Activated CD8-positive, alpha-beta T cell treated with anti-CD3 and anti-CD28 coated beads, Interleukin-2, amount 10 ng/mL, durations not matched to agents 7 days and 5 days (primary cell): ENCODE data around the gene RTN4R. TPM values are rescaled to one million over a fixed set of nuclear protein-coding genes. Genes with fewer than 3 reads are reported as not detected.

Source experiments
- ATAC-seq: fragments of 150-1000 bp; cut with Tn5 transposase; one replicate; pipeline ENCODE4 v1.10.0; 2021; ENCODE audit warnings: moderate library complexity
- CTCF ChIA-PET: fragments of 350-600 bp; sonication (Branson Sonifier 250); formaldehyde crosslinking; loops from one replicate; lab custom pipeline; 2021; ENCODE audit warnings: antibody characterized with exemption; lab: Charles Lee
- POLR2A ChIA-PET: fragments of 350-600 bp; sonication (Branson Sonifier 250); formaldehyde crosslinking; loops from one replicate; lab custom pipeline; 2021; ENCODE audit warnings: antibody characterized with exemption; lab: Charles Lee
- DNase-seq: peaks from one replicate; pipeline ENCODE4 v3.0.0-alpha.2; 2020
- H3K27ac Mint-ChIP-seq: one replicate; pipeline ENCODE4 v1.8.0; 2021; ENCODE audit warnings: mild to moderate bottlenecking, mixed read lengths
- H3K27me3 Mint-ChIP-seq: one replicate; pipeline ENCODE4 v1.8.0; 2021; ENCODE audit warnings: low read depth, mixed read lengths
- H3K36me3 Mint-ChIP-seq: one replicate; pipeline ENCODE4 v1.8.0; 2021; ENCODE audit warnings: low read depth, mixed read lengths
- H3K4me1 Mint-ChIP-seq: one replicate; pipeline ENCODE4 v1.8.0; 2021; ENCODE audit warnings: low read depth, mixed read lengths
- H3K4me3 Mint-ChIP-seq: one replicate; pipeline ENCODE4 v1.8.0; 2021; ENCODE audit warnings: mild to moderate bottlenecking, mixed read lengths
- H3K9me3 Mint-ChIP-seq: one replicate; pipeline ENCODE4 v1.8.0; 2022; ENCODE audit warnings: mixed read lengths; ENCODE audit not compliant: insufficient read depth
- total RNA-seq, 2 experiments: library from RNA; stranded (reverse); gene quantifications; one replicate each; pipeline ENCODE4 v1.2.3, GENCODE V29; 2021

RTN4R gene
- total RNA-seq, 2 experiments from 2014 or later = 3.7 to 3.8 TPM

DNA sequence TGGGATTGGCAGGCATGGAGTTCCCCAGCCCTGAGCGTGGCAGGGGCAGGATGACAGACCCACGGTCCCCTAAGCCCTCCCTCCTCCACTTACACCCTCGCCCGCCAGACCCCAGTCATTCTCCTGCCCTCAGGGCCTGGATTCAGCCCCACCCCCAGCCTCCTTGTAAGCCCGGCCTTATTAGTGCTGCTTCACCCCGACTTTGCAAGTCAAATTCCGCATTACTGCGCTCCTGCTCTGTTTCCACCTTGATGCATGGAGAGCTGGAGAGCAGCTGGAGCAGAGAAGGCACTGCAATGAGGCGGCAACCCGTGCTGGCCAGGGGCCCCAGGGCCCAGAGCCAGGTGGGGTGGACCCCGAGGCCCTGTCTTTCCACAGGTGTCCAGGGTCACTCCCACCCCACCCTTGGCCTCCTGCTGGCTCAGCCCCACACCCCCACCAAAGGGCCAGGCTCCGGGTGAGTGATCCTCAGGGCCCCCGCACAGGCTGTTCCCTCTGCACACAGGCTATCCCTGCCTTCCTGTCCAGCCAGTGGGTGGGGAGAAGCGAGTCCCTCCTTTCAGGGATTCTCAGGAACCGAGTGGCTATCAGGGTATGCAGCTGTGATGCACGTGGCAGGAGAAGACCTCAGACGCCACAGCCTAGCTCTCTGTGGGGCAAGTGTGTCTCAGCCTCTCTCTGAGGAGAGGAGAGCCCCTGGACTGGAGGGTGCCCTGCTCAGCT lies 36.4 kb downstream of the RTN4R start:
- CTCF ChIA-PET = no interaction called here

GRCh38 chr22:20230777-20231420 lies 37.2 kb downstream of the RTN4R start:
- no peaks in the 10 kb centered on the region for H3K9me3 Mint-ChIP-seq
- H3K27me3 Mint-ChIP-seq = no peaks in the 10 kb centered on the region
- POLR2A ChIA-PET = no interaction called here
- ATAC-seq = no peak
- H3K4me3 Mint-ChIP-seq = no peak overlapping the region
- no peaks in the 10 kb centered on the region for H3K4me1 Mint-ChIP-seq
- no peak overlapping the region for H3K27ac Mint-ChIP-seq
- DNase-seq = no peak
- CTCF ChIA-PET = no interaction called here
- H3K36me3 Mint-ChIP-seq = no peaks in the 10 kb centered on the region

More for the DNA sequence above, 36.4 kb downstream of the RTN4R start:
- no peaks in the 10 kb centered on the region for H3K9me3 Mint-ChIP-seq
- ATAC-seq = no peak
- DNase-seq = no peak
- H3K27ac Mint-ChIP-seq = no peak overlapping the region
- H3K27me3 Mint-ChIP-seq = no peaks in the 10 kb centered on the region
- no peak overlapping the region for H3K4me3 Mint-ChIP-seq
- H3K4me1 Mint-ChIP-seq = peaks cover under 1% of the 10 kb centered on the region
- no peaks in the 10 kb centered on the region for H3K36me3 Mint-ChIP-seq
- POLR2A ChIA-PET = no interaction called here

GRCh38 chr22:20229916-20230775 lies 38.0 kb downstream of the RTN4R start:
- Mint-ChIP-seq H3K36me3 (no peaks in the 10 kb centered on the region), H3K4me3 (no peak overlapping the region), H3K27ac (no peak overlapping the region), H3K9me3 (no peaks in the 10 kb centered on the region), H3K27me3 (no peaks in the 10 kb centered on the region), H3K4me1 (no peaks in the 10 kb centered on the region)
- DNase-seq (no peak), ATAC-seq (no peak)
- CTCF ChIA-PET = no interaction called here
- POLR2A ChIA-PET = no interaction called here

DNA sequence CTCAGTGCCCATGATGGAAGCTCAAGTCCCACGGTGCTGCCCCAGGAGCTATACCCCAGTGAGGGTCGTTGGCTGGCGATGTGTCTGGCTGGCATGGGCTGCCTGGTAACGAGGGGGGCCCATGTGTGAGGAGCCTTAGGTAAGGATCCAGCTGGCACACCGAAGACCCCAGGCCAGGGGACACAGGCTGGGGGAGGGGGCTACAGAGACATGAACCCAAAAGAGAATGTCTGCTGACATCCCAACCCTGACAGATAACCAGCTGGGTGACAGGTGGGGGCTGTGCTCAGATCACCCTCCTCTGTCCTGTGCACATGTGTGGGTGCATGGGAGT lies 39.2 kb downstream of the RTN4R start:
- ATAC-seq (no peak), DNase-seq (no peak)
- no peaks in the 10 kb centered on the region for H3K36me3 Mint-ChIP-seq
- no peaks in the 10 kb centered on the region for H3K27me3 Mint-ChIP-seq
- H3K9me3 Mint-ChIP-seq = no peaks in the 10 kb centered on the region
- ChIA-PET CTCF (no interaction called here), POLR2A (no interaction called here)
- no peak overlapping the region for H3K4me3 Mint-ChIP-seq
- H3K4me1 Mint-ChIP-seq = no peaks in the 10 kb centered on the region
- H3K27ac Mint-ChIP-seq = no peak overlapping the region

DNA sequence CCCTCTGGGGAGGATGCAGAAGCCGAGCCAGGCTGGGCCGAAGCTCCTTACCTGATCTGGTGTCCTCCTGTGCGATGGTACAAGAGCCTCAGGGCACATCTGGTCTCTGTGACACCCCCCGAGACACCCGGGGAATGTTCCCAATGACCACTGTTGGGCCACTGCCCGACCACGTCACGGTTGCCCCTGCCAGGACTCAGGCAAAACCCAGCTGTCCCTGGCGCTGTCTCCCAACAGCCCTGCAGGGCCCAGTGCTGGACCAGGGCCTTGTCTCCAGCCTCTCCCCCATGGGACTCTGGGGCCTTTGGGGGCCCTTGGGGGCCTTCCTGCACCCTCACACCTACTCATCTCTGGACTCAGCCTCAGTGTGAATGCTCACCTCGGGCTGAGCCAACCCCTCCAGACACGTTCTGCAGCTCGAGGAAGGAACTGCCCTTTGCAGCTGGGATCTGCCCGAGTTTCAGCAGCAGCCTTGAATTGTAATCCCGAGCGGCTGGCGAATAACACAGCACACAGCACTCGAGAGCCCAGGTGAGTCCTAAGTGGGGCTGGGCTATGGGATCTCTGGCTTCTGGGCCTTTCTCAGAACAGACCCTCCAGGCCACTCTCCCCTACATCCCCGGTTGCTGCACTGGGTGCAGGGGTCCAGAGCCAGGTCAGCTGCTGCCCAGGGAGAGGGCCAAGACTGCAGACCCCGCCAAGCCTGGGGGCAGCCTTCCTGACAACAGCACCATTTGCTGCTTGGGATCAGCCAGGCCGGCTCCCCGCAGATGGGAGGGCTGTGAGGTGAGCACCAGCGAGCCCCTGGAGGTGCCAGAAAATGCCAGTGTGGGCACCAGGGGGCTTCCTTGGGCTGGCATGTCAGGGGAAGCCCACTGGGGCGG lies 39.8 kb downstream of the RTN4R start:
- ChIA-PET CTCF (no interaction called here), POLR2A (no interaction called here)
- no peak overlapping the region for H3K4me3 Mint-ChIP-seq

DNA sequence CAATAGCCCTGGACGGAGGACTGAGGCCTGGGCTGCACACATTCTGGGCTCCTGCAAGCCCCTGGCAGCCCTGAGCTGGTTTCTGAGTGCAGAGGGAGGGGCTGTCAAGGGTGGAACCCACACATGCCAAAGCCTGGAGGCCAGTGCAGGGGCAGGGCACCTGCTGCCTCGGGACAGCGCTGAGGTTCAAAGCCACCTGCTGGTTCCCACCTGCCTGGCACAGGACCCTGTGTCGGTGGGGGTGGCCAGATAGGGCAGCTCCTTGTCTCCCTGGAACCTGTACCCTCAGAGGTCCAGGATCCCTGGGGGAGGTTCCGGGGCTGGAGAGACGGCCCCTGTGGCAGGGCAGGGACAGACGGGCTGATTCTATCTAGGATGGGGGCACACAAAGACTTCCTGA lies 40.8 kb downstream of the RTN4R start:
- POLR2A ChIA-PET = no interaction called here
- DNase-seq (no peak), ATAC-seq (no peak)
- H3K27ac Mint-ChIP-seq = no peak overlapping the region
- no peaks in the 10 kb centered on the region for H3K4me1 Mint-ChIP-seq
- CTCF ChIA-PET = no interaction called here
- H3K4me3 Mint-ChIP-seq = no peak overlapping the region
- no peaks in the 10 kb centered on the region for H3K36me3 Mint-ChIP-seq
- no peaks in the 10 kb centered on the region for H3K9me3 Mint-ChIP-seq
- no peaks in the 10 kb centered on the region for H3K27me3 Mint-ChIP-seq

More for the DNA sequence above, 39.8 kb downstream of the RTN4R start:
- DNase-seq (no peak), ATAC-seq (no peak)
- no peak overlapping the region for H3K27ac Mint-ChIP-seq
- H3K9me3 Mint-ChIP-seq = no peaks in the 10 kb centered on the region
- no peaks in the 10 kb centered on the region for H3K4me1 Mint-ChIP-seq
- no peaks in the 10 kb centered on the region for H3K27me3 Mint-ChIP-seq
- no peaks in the 10 kb centered on the region for H3K36me3 Mint-ChIP-seq

DNA sequence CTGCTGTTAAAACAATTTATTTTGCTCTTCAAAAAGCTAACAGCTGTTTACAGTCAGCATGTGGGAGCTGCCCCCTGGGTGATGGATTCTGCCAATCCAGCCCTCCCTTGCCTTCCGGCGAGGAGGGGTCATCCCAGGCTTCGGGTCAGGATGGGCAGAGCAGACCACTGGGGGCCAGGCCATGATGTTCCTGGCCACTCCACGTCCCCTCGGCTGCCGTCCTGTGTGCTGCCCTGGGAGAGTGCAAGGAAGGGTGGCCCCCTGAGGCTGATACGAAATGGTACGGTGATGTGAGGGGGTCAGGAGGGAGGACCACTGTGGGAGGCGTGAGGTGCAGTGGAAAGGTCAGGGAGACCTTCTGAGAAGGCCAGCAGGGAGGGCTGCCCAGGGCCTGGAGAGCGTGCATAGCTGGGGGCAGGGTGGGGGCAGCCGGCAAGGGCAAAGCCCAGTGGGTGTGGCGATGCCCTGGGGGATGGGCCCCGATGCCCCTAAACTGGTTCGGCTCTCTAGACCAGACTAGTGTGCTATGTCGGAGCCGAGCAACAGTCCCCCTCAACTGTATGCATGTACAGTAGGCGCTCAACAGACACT lies 41.3 kb downstream of the RTN4R start:
- no peak overlapping the region for H3K4me3 Mint-ChIP-seq
- no peak for DNase-seq
- H3K4me1 Mint-ChIP-seq = no peaks in the 10 kb centered on the region
- H3K27me3 Mint-ChIP-seq = no peaks in the 10 kb centered on the region
- ChIA-PET CTCF (no interaction called here), POLR2A (no interaction called here)
- no peaks in the 10 kb centered on the region for H3K36me3 Mint-ChIP-seq
- ATAC-seq = no peak
- no peak overlapping the region for H3K27ac Mint-ChIP-seq
- H3K9me3 Mint-ChIP-seq = no peaks in the 10 kb centered on the region

DNA sequence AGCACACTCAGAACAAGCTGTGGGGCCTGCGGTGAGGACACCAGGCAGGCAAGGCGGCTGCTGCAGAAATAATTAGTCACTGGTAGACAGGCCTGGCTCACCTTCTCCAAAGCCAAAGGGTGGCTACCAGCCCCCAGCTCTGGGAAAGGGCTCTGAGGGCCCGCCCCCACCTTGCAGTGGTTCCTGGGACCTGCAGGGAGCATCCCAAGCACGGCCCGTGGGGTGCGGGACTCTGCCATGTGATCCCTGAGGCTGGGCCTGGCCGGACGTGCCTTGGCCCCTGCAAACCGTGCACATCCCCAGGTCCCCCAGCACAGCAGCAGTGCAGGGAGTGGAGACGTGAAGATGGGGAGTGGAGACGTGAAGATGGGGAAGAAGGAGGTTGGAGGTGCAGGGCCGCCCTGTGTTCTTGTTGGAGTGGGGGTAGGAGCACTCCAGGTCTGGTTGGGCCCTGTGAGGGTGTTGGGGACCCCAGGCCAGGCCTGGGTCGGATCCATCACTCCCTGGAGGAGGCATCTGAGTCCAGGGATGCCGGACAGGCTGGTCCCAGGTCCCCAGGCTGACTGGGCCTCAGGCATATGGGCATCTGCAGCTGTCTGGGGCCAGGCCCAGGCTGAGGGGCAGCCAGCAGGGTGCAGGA lies 41.9 kb downstream of the RTN4R start:
- no peaks in the 10 kb centered on the region for H3K36me3 Mint-ChIP-seq
- no peak overlapping the region for H3K27ac Mint-ChIP-seq
- no peaks in the 10 kb centered on the region for H3K9me3 Mint-ChIP-seq
- no peaks in the 10 kb centered on the region for H3K4me1 Mint-ChIP-seq
- H3K27me3 Mint-ChIP-seq = no peaks in the 10 kb centered on the region
- DNase-seq (no peak), ATAC-seq (no peak)
- no peak overlapping the region for H3K4me3 Mint-ChIP-seq
- CTCF ChIA-PET = no interaction called here
- POLR2A ChIA-PET = no interaction called here

- ATAC-seq = no peak
- no peaks in the 10 kb centered on the region for H3K36me3 Mint-ChIP-seq
- ChIA-PET CTCF (no interaction called here), POLR2A (no interaction called here)
- no peaks in the 10 kb centered on the region for H3K9me3 Mint-ChIP-seq
- H3K27ac Mint-ChIP-seq = no peak overlapping the region
- H3K4me3 Mint-ChIP-seq = no peak overlapping the region
- no peaks in the 10 kb centered on the region for H3K4me1 Mint-ChIP-seq
- DNase-seq = no peak
- H3K27me3 Mint-ChIP-seq = no peaks in the 10 kb centered on the region
Observed at GRCh38 chr22:20225693-20225966, 42.5 kb downstream of the RTN4R start.

DNA sequence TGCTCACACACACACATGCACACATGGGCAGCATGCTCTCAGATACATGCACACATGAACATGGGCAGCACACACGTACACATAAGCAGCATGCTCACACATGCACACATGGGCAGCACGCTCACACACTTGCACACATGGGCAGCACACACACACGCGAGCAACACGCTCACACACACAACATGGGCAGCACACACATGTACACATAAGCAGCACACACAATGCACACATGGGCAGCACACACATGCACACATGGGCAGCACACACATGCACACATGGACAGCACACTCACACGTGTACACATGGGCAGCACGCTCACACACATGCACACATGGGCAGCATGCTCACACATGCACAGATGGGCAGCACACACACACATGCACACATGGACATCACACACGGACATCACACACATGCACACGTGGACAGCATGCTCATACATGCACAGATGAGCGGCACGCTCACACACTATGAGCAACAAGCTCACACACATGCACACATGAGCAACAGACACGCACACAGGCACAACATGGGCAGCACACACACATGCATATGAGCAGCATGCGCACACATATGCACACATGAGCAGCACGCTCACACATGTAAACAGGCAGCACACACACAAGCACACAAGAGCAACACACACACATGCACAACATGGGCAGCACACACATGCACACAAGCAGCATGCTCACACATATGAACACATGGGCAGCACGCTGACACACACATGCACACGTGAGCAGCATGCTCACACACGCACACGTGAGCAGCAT lies 43.0 kb downstream of the RTN4R start:
- ChIA-PET CTCF (no interaction called here), POLR2A (no interaction called here)
- Mint-ChIP-seq H3K27ac (no peak overlapping the region), H3K4me3 (no peak overlapping the region), H3K27me3 (no peaks in the 10 kb centered on the region), H3K4me1 (no peaks in the 10 kb centered on the region), H3K36me3 (no peaks in the 10 kb centered on the region), H3K9me3 (no peaks in the 10 kb centered on the region)
- DNase-seq = no peak
- no peak for ATAC-seq
